Astrocyte (in vitro differentiated cells and primary cell): ENCODE measurements around the gene ACTL8. TPM values are rescaled to one million over a fixed set of nuclear protein-coding genes. Genes with fewer than 3 reads are reported as not detected.

Experiments used
- DNase-seq: peaks from one replicate; pipeline ENCODE4 v3.0.0-alpha.2; 2010; ENCODE audit warnings: low read depth
- FAIRE-seq: peaks from 2 replicates; lab custom pipeline; 2011; peaks lifted over from hg19 to GRCh38; lab: Jason Lieb, UNC
- H2AFZ ChIP-seq: 2 replicates; pipeline ENCODE4 v1.6.0; 2012; ENCODE audit warnings: low read depth, low read length, inconsistent platforms
- H3K27ac ChIP-seq: 2 replicates; pipeline ENCODE4 v1.5.1; 2011; ENCODE audit warnings: low read depth, low read length, inconsistent platforms
- H3K27me3 ChIP-seq: 2 replicates; pipeline ENCODE4 v1.6.0; 2011; ENCODE audit warnings: low read length, inconsistent platforms; ENCODE audit not compliant: insufficient read depth
- H3K36me3 ChIP-seq: 2 replicates; pipeline ENCODE4 v1.5.1; 2011; ENCODE audit warnings: low read length, inconsistent platforms; ENCODE audit not compliant: insufficient read depth
- H3K4me1 ChIP-seq: 2 replicates; pipeline ENCODE4 v1.5.1; 2011; ENCODE audit warnings: low read length, inconsistent platforms; ENCODE audit not compliant: insufficient read depth
- H3K4me2 ChIP-seq: 2 replicates; pipeline ENCODE4 v1.6.0; 2012; ENCODE audit warnings: low read length, inconsistent platforms
- H3K4me3 ChIP-seq: 2 replicates; pipeline ENCODE4 v1.5.1; 2011; ENCODE audit warnings: low read depth, mild to moderate bottlenecking, low read length, inconsistent platforms; ENCODE audit not compliant: insufficient read depth
- H3K79me2 ChIP-seq: 2 replicates; pipeline ENCODE4 v1.6.0; 2012; ENCODE audit warnings: mild to moderate bottlenecking, low read length, inconsistent platforms; ENCODE audit not compliant: insufficient read depth
- H3K9ac ChIP-seq: 2 replicates; pipeline ENCODE4 v1.6.0; 2012; ENCODE audit warnings: mild to moderate bottlenecking, low read length, inconsistent platforms
- H3K9me3 ChIP-seq: 2 replicates; pipeline ENCODE4 v1.5.1; 2012; ENCODE audit warnings: low read depth, mild to moderate bottlenecking, low read length, inconsistent platforms; ENCODE audit not compliant: insufficient read depth
- H4K20me1 ChIP-seq: 2 replicates; pipeline ENCODE4 v1.6.0; 2012; ENCODE audit warnings: low read length, inconsistent platforms; ENCODE audit not compliant: insufficient read depth
- H3K27ac Mint-ChIP-seq: one replicate; pipeline ENCODE4 v1.8.0; 2021; ENCODE audit warnings: mild to moderate bottlenecking, mixed read lengths; ENCODE audit not compliant: unreplicated experiment
- H3K27me3 Mint-ChIP-seq: one replicate; pipeline ENCODE4 v1.8.0; 2021; ENCODE audit warnings: low read depth, mixed read lengths; ENCODE audit not compliant: unreplicated experiment
- H3K36me3 Mint-ChIP-seq: one replicate; pipeline ENCODE4 v1.8.0; 2021; ENCODE audit warnings: low read depth, mixed read lengths; ENCODE audit not compliant: unreplicated experiment
- H3K4me1 Mint-ChIP-seq: one replicate; pipeline ENCODE4 v1.8.0; 2021; ENCODE audit warnings: low read depth, mixed read lengths; ENCODE audit not compliant: unreplicated experiment
- H3K4me3 Mint-ChIP-seq: one replicate; pipeline ENCODE4 v1.8.0; 2021; ENCODE audit warnings: mild to moderate bottlenecking, moderate library complexity, mixed read lengths; ENCODE audit not compliant: unreplicated experiment
- H3K9me3 Mint-ChIP-seq: one replicate; pipeline ENCODE4 v1.8.0; 2021; ENCODE audit warnings: mild to moderate bottlenecking, mixed read lengths; ENCODE audit not compliant: unreplicated experiment
- EZH2 ChIP-seq: IDR thresholded peaks from 2 replicates; pipeline ENCODE4 v1.6.1; 2012; ENCODE audit warnings: mild to moderate bottlenecking, low read length, inconsistent platforms; ENCODE audit not compliant: insufficient read depth
- total RNA-seq: library from RNA; stranded (reverse); gene quantifications from 2 replicates; pipeline ENCODE4 v1.2.1, GENCODE V29; 2021
- TF ChIP-seq, protein P1 (sequence below): IDR thresholded peaks from 2 replicates; pipeline ENCODE4 v1.5.1; 2011; ENCODE audit warnings: low read depth, mild to moderate bottlenecking, inconsistent platforms, low read length, moderate library complexity; ENCODE audit not compliant: insufficient read depth

Gene ACTL8
- total RNA-seq, 1 donor from 2014 or later = 2.0 TPM

- no peaks in the 10 kb centered on the region for H3K4me1 Mint-ChIP-seq
- no peak overlapping the region for H3K27ac Mint-ChIP-seq
- no peak overlapping the region for H3K4me3 Mint-ChIP-seq
- Histone ChIP-seq H3K4me2 (no peak overlapping the region), H3K4me1 (no peaks in the 10 kb centered on the region), H2AFZ (no peak overlapping the region), H3K27ac (no peak overlapping the region), H3K79me2 (no peaks in the 10 kb centered on the region), H3K9me3 (no peaks in the 10 kb centered on the region), H3K9ac (no peak overlapping the region), H3K4me3 (no peak overlapping the region), H3K27me3 (peaks cover 7% of the 10 kb centered on the region), H4K20me1 (no peaks in the 10 kb centered on the region), H3K36me3 (no peaks in the 10 kb centered on the region)
- no peak for TF ChIP-seq EZH2
- TF ChIP-seq, protein P1, sequence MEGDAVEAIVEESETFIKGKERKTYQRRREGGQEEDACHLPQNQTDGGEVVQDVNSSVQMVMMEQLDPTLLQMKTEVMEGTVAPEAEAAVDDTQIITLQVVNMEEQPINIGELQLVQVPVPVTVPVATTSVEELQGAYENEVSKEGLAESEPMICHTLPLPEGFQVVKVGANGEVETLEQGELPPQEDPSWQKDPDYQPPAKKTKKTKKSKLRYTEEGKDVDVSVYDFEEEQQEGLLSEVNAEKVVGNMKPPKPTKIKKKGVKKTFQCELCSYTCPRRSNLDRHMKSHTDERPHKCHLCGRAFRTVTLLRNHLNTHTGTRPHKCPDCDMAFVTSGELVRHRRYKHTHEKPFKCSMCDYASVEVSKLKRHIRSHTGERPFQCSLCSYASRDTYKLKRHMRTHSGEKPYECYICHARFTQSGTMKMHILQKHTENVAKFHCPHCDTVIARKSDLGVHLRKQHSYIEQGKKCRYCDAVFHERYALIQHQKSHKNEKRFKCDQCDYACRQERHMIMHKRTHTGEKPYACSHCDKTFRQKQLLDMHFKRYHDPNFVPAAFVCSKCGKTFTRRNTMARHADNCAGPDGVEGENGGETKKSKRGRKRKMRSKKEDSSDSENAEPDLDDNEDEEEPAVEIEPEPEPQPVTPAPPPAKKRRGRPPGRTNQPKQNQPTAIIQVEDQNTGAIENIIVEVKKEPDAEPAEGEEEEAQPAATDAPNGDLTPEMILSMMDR = no peak
- FAIRE-seq = no peak
- no peaks in the 10 kb centered on the region for H3K9me3 Mint-ChIP-seq
- no peak for DNase-seq
- H3K27me3 Mint-ChIP-seq = peaks cover 63% of the 10 kb centered on the region
- no peaks in the 10 kb centered on the region for H3K36me3 Mint-ChIP-seq
These were observed 40.9 kb downstream of the ACTL8 start for GRCh38 chr1:17795836-17796645.

DNA sequence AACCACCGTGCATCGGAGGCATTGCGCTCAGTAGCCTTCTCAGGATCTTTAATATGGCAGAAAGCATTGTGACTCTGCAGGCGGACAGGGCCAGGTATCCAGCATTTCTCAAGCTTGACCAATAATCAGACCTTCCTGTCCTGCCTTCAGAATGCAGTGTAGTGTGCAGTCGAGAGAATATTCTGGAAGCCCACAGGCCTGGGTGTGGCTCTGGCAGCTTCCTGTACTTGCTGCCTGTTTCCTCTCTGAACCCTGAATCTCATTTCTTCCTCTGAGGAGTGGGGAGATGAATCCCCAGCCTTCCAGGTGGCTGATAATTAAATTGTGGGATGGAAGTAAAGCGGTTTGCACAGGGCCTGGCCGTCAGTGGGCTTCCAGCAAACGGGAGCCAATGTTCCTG is 42.3 kb downstream of the ACTL8 start:
- no peak overlapping the region for H3K9ac ChIP-seq
- no peaks in the 10 kb centered on the region for H3K9me3 ChIP-seq
- Mint-ChIP-seq H3K4me1 (peaks cover 2% of the 10 kb centered on the region), H3K27ac (no peak overlapping the region), H3K27me3 (peaks cover 59% of the 10 kb centered on the region), H3K4me3 (no peak overlapping the region), H3K36me3 (no peaks in the 10 kb centered on the region), H3K9me3 (no peaks in the 10 kb centered on the region)
- H2AFZ ChIP-seq = no peak overlapping the region
- FAIRE-seq = no peak
- H3K36me3 ChIP-seq = no peaks in the 10 kb centered on the region
- DNase-seq = no peak
- H3K27ac ChIP-seq = no peak overlapping the region
- no peaks in the 10 kb centered on the region for H3K79me2 ChIP-seq
- peaks cover 7% of the 10 kb centered on the region for H3K27me3 ChIP-seq
- peaks cover 2% of the 10 kb centered on the region for H3K4me1 ChIP-seq
- H3K4me2 ChIP-seq = no peak overlapping the region
- TF ChIP-seq, protein P1 = no peak
- no peak for TF ChIP-seq EZH2
- H4K20me1 ChIP-seq = no peaks in the 10 kb centered on the region
- no peak overlapping the region for H3K4me3 ChIP-seq

DNA sequence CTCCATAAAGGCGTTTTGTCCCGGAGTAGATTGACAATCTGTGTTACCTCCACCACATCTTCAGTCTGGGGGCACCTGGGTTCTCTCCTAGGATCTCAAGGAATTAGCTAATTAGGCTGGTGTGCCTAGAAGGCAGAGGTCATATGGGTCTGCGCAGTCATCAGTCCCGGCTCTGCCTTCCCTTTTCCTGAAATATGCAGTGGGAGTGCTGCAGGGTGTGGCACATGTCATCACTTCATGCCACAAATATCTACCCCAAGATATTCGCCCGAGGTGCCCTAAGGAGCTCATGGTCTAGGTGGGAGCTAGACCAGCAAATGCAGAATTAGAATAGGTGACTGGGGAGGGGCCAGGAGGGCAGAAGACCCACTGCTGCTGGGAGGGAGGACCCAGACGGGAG is 42.9 kb downstream of the ACTL8 start:
- Histone ChIP-seq H3K4me1 (peaks cover 2% of the 10 kb centered on the region), H2AFZ (no peak overlapping the region), H3K36me3 (no peaks in the 10 kb centered on the region), H3K27me3 (peaks cover 7% of the 10 kb centered on the region), H3K27ac (no peak overlapping the region), H4K20me1 (no peaks in the 10 kb centered on the region), H3K4me3 (no peak overlapping the region), H3K79me2 (no peaks in the 10 kb centered on the region), H3K4me2 (no peak overlapping the region), H3K9me3 (no peaks in the 10 kb centered on the region), H3K9ac (no peak overlapping the region)
- TF ChIP-seq EZH2 = no peak
- TF ChIP-seq, protein P1 = no peak
- Mint-ChIP-seq H3K36me3 (no peaks in the 10 kb centered on the region), H3K4me1 (peaks cover 2% of the 10 kb centered on the region), H3K9me3 (no peaks in the 10 kb centered on the region), H3K4me3 (no peak overlapping the region), H3K27me3 (peaks cover 55% of the 10 kb centered on the region), H3K27ac (no peak overlapping the region)
- no peak for FAIRE-seq
- no peak for DNase-seq
